HCT116 (cell line): ENCODE data around the gene HPRT1. TPM values are rescaled to one million over a fixed set of nuclear protein-coding genes. Genes with fewer than 3 reads are reported as not detected.

ENCODE experiments used
- ATAC-seq: fragments of 200-7000 bp; cut with Tn5 transposase; 2 replicates; pipeline ENCODE4 v1.9.1; 2020; ENCODE audit warnings: mild to moderate bottlenecking, moderate library complexity
- BruUV-seq: library from RNA; stranded (reverse); fragments of 400-500 nt; replicated peaks from 2 replicates; lab custom pipeline; 2021; lab: Mats Ljungman, UMichigan
- CTCF ChIA-PET: fragments of 300-600 bp; sonication (Branson Sonifier 250); formaldehyde crosslinking; loops from one replicate; lab custom pipeline; 2021; ENCODE audit warnings: antibody characterized with exemption; lab: Charles Lee
- POLR2A ChIA-PET: fragments of 300-600, 350-600 bp; sonication (Branson Sonifier 250); formaldehyde crosslinking; loops from one replicate; lab custom pipeline; 2021; ENCODE audit warnings: antibody characterized with exemption; lab: Charles Lee
- RAD21 ChIA-PET, 2 experiments: fragments of 300-600 bp; sonication (Branson Sonifier 250); formaldehyde crosslinking; loops; one replicate each; lab custom pipeline; 2023; ENCODE audit warnings: low total read pairs in 2 of 2; ENCODE audit not compliant: uncharacterized antibody in 2 of 2, unreplicated experiment in 2 of 2, low non-redundant PET in 1 of 2; lab: Charles Lee
- DNase-seq: peaks from one replicate; pipeline ENCODE4 v3.0.0-alpha.2; 2010; ENCODE audit warnings: low read depth, low spot score
- H2AFZ ChIP-seq: fragments of 200-600 bp; shearing (Covaris generic), sonication (generic); 2 replicates; pipeline ENCODE4 v1.6.1; 2017; ENCODE audit warnings: low read depth, mixed run types, mixed read lengths, antibody characterized with exemption, low read length; ENCODE audit not compliant: poor library complexity, severe bottlenecking
- H3K27ac ChIP-seq: 2 replicates; pipeline ENCODE4 v1.5.1; 2012; ENCODE audit warnings: low read depth, low read length
- H3K27me3 ChIP-seq: fragments of 200-600 bp; sonication (generic); 2 replicates; pipeline ENCODE4 v1.6.1; 2016; ENCODE audit warnings: mixed run types, low read length, mixed read lengths; ENCODE audit not compliant: insufficient read depth
- H3K36me3 ChIP-seq, 2 experiments: fragments of 200-500 bp in 1 of 2; fragments of 200-600 bp in 1 of 2; sonication (Bioruptor generic) in 1 of 2; sonication (generic) in 1 of 2; 2 replicates each; pipeline versions ENCODE4 v1.5.1 to v1.6.1; 2014 to 2016; ENCODE audit warnings: low read length in 2 of 2, inconsistent platforms in 1 of 2, mixed read lengths in 1 of 2, mixed run types in 1 of 2; ENCODE audit not compliant: insufficient read depth in 2 of 2, control insufficient read depth in 1 of 2
- H3K4me1 ChIP-seq, 2 experiments: fragments of 200-600 bp in 1 of 2; sonication (generic) in 1 of 2; 2 replicates each; pipeline versions ENCODE4 v1.5.1 to v1.6.1; 2012 to 2017; ENCODE audit warnings: low read length in 2 of 2, inconsistent platforms in 1 of 2, mild to moderate bottlenecking in 1 of 2, mixed read lengths in 1 of 2, mixed run types in 1 of 2, moderate library complexity in 1 of 2; ENCODE audit not compliant: insufficient read depth in 2 of 2, control insufficient read depth in 1 of 2
- H3K4me2 ChIP-seq: fragments of 200-600 bp; sonication (generic); 2 replicates; pipeline ENCODE4 v1.6.1; 2017; ENCODE audit warnings: mixed run types, low read length, mixed read lengths
- H3K4me3 ChIP-seq, 2 experiments: fragments of 200-600 bp in 1 of 2; sonication (generic) in 1 of 2; replicated peaks in 1 of 2; 2 replicates each; pipeline ENCODE4 v1.5.1; 2011 to 2016; ENCODE audit warnings: low read length in 2 of 2, control low read depth in 1 of 2, low read depth in 1 of 2, mild to moderate bottlenecking in 1 of 2, mixed read lengths in 1 of 2, mixed run types in 1 of 2
- H3K79me2 ChIP-seq: fragments of 200-600 bp; sonication (generic); 2 replicates; pipeline ENCODE4 v1.6.1; 2017; ENCODE audit warnings: mild to moderate bottlenecking, mixed run types, low read length, moderate library complexity, mixed read lengths; ENCODE audit not compliant: insufficient read depth
- H3K9ac ChIP-seq: fragments of 200-600 bp; sonication (generic); 2 replicates; pipeline ENCODE4 v1.6.1; 2016; ENCODE audit warnings: low read length, mixed read lengths
- H3K9me2 ChIP-seq: fragments of 200-600 bp; sonication (generic), shearing (Covaris generic); 2 replicates; pipeline ENCODE4 v1.6.1; 2017; ENCODE audit warnings: mixed run types, mild to moderate bottlenecking, moderate library complexity; ENCODE audit not compliant: insufficient read depth
- H3K9me3 ChIP-seq, 2 experiments: fragments of 200-500 bp in 1 of 2; fragments of 200-600 bp in 1 of 2; sonication (Bioruptor generic) in 1 of 2; sonication (generic) in 1 of 2; 2 replicates each; pipeline ENCODE4 v1.6.1; 2014 to 2017; ENCODE audit warnings: low read length in 2 of 2, mixed read lengths in 2 of 2, inconsistent platforms in 1 of 2, low read depth in 1 of 2, mild to moderate bottlenecking in 1 of 2, mixed run types in 1 of 2, moderate library complexity in 1 of 2; ENCODE audit not compliant: control insufficient read depth in 1 of 2, insufficient read depth in 1 of 2
- H4K20me1 ChIP-seq: fragments of 200-600 bp; sonication (generic), shearing (Covaris generic); 2 replicates; pipeline ENCODE4 v1.6.1; 2017; ENCODE audit warnings: mixed run types, mild to moderate bottlenecking, moderate library complexity; ENCODE audit not compliant: insufficient read depth
- CEBPB ChIP-seq: IDR thresholded peaks from 2 replicates; pipeline ENCODE4 v1.6.1; 2012; ENCODE audit warnings: low read depth
- JUND ChIP-seq: IDR thresholded peaks from 2 replicates; pipeline ENCODE4 v1.6.1; 2012
- SP1 ChIP-seq: IDR thresholded peaks from 2 replicates; pipeline ENCODE4 v1.6.1; 2012; ENCODE audit warnings: low read depth
- SRF ChIP-seq: IDR thresholded peaks from 2 replicates; pipeline ENCODE4 v1.6.1; 2012; ENCODE audit warnings: low read depth
- ZBTB33 ChIP-seq: IDR thresholded peaks from 2 replicates; pipeline ENCODE4 v1.6.1; 2011; ENCODE audit warnings: mild to moderate bottlenecking, low read length, moderate library complexity; ENCODE audit not compliant: insufficient replicate concordance; ENCODE audit errors: extremely low read depth
- intact Hi-C: fragments of 100-400 bp; cut with micrococcal nuclease; formaldehyde crosslinking; loops from 2 replicates; pipeline ENCODE4 v1.10.0; 2022
- total RNA-seq: library from RNA; stranded (reverse); gene quantifications from one replicate; pipeline ENCODE4 v1.2.1, GENCODE V29; 2021; ENCODE audit not compliant: unreplicated experiment
- TF ChIP-seq, protein P1 (sequence below): IDR thresholded peaks from 2 replicates; pipeline ENCODE4 v1.6.1; 2012
- TF ChIP-seq, protein P2 (sequence below): IDR thresholded peaks from 2 replicates; pipeline ENCODE4 v1.6.1; 2012

The HPRT1 gene
- total RNA-seq, 1 experiment from 2014 or later: 57.8 TPM

- peak overlapping the region; percentile 49 for H3K4me2 ChIP-seq
Measured at GRCh38 chrX:134537179-134537955, 77.4 kb downstream of the HPRT1 start.

More at GRCh38 chrX:134537179-134537955, 77.4 kb downstream of the HPRT1 start:
- Histone ChIP-seq H3K27me3 (no peaks in the 10 kb centered on the region), H3K4me1 (peaks cover 8 to 13% of the 10 kb centered on the region in 2 experiments), H3K9me3 (no peaks in the 10 kb centered on the region), H3K9me2 (no peaks in the 10 kb centered on the region), H4K20me1 (no peaks in the 10 kb centered on the region), H3K9ac (no peak overlapping the region), H2AFZ (no peak overlapping the region), H3K36me3 (no peaks in the 10 kb centered on the region), H3K79me2 (no peaks in the 10 kb centered on the region), H3K4me3 (no peak overlapping the region), H3K27ac (no peak overlapping the region)
- ChIA-PET CTCF (no interaction called here), POLR2A (no interaction called here), RAD21 (no interaction called here)
- intact Hi-C loops: no loop called here
- peak; percentile 79 for ATAC-seq
- no TSS peak for BruUV-seq
- TF ChIP-seq SRF (no peak), JUND (no peak), SP1 (peak; percentile 50), CEBPB (peak; percentile 32; the same call in 1 of the 2 replicates), ZBTB33 (no peak)
- TF ChIP-seq, protein P1, sequence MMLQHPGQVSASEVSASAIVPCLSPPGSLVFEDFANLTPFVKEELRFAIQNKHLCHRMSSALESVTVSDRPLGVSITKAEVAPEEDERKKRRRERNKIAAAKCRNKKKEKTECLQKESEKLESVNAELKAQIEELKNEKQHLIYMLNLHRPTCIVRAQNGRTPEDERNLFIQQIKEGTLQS: no peak
- TF ChIP-seq, protein P2, sequence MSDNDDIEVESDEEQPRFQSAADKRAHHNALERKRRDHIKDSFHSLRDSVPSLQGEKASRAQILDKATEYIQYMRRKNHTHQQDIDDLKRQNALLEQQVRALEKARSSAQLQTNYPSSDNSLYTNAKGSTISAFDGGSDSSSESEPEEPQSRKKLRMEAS: peak; percentile 51
- peak; percentile 31 for DNase-seq
